Adipose tissue (tissue), 3 donors: ENCODE results near the gene RBMS3. TPM values are rescaled to one million over a fixed set of nuclear protein-coding genes. Genes with fewer than 3 reads are reported as not detected.

Experiments
- H3K27ac ChIP-seq: one replicate; pipeline ENCODE4 v1.5.1; 2013; ENCODE audit warnings: low read depth, low read length
- WGBS, 3 donors: extraction: QIAGEN DNeasy Blood & Tissue Kit; methylation state at CpG; one replicate each; pipeline ENCODE4 v1.1.7; 2013; 5-methylcytosine and 5-hydroxymethylcytosine counted together
- polyA plus RNA-seq, 3 donors: library from polyadenylated mRNA; stranded (reverse); fragments of 200-250 nt; gene quantifications; one replicate each; pipeline ENCODE4 v1.2.3, GENCODE V29; 2013
- donor health status: healthy with polysubstance abuse.
- donor health status: Bipolar disorder and iron deficiency.
- donor health status: healthy.

Gene RBMS3
- polyA plus RNA-seq, 3 donors = 1.4 to 16.2 (median 10.2) TPM

DNA sequence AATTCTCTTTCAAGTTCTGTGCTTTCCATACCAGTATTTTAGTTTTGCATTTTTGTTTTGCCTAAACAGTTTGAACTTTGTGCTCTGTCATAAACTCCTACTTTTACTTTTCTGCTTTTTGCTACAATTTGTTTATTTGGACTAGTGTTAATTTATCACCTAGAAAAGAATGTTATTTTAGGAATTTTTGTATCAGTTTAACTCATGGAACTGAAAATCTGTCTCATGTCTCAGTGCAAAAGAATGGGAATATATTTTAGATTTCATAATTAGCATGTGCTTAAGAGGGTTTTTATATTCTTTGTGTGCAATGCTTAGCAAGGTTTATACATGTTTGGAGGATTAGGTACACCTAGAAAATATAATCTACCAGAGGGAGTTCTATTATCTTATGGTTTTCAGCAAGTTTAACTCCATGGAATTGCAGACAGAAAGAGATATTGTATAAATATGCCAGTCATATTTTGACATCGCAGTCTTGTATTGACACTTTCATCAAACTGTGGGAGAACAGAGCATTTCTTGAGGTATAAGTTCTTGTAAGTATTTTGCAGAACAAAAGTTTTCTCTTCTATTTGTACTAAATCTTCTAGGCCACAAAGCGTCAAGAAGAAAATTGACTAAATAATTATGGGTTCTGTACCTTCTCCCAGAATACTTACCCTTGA lies 409.9 kb downstream of the RBMS3 start:
- WGBS, 3 donors = 91 to 96% (median 93%) methylated on average over 2 of the region's 2 CpGs
- no peak overlapping the region for H3K27ac ChIP-seq

DNA sequence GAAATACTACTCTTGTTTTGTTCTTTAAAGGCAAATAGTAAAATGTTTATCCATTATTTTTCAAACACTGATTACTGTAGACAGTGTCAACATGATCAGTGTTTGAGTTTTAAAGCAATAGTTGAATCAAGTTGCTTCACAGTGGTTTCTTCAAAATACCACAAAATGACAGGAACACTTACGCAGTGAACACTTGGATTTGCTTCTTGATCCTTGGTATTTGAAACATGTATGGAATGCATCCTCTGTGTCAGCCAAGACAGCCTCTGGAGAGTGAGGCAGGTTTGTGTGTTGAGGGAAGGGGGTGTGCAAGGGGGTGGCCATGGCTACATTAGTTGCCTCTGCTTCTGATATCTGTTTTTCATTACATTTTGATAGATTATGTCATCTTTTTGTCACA lies 413.0 kb downstream of the RBMS3 start:
- 47 to 81% (median 47%) methylated on average over 1 of the region's 1 CpG for WGBS, 3 donors
- H3K27ac ChIP-seq = no peak overlapping the region

DNA sequence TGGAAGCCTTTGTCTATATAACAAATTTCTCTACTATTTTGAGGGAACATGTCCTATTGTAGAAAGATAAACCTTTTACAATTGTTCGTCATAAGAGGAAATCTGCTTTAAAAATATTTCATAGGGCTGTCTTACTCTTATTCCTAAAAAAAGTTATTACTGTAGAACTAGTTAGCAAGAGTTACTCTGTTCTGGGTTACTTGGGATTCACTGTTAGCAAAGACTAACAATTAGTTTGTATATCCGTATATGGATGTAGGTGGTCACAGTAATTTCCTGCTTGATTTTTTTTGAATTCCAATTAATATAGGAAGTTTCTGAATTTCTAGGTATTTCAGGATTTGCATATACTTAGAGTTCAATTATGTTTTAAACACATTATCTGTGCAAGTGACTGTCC lies 413.5 kb downstream of the RBMS3 start:
- no peak overlapping the region for H3K27ac ChIP-seq
- WGBS, 3 donors = 72 to 80% (median 72%) methylated on average over 2 of the region's 2 CpGs

DNA sequence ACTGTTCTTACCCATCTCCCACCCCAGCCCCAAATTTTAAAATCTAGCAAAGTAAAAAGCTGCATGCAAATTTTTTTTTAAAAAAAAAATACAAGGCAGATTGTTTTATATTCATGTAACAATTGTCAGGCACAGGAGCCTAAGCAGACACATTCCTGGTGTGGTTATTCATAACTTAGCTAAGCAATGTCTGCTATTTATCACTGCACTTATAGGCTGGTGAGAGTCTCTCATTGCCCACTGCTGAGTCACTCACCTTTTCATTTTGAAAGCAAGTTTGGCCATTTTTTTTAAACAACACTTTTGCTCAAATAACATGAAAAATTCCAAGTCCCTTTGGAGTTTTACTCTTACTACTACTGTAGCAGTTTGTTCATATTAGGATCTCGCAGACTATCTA lies 413.9 kb downstream of the RBMS3 start:
- 68 to 81% (median 73%) methylated on average over 1 of the region's 1 CpG for WGBS, 3 donors
- H3K27ac ChIP-seq = no peak overlapping the region

DNA sequence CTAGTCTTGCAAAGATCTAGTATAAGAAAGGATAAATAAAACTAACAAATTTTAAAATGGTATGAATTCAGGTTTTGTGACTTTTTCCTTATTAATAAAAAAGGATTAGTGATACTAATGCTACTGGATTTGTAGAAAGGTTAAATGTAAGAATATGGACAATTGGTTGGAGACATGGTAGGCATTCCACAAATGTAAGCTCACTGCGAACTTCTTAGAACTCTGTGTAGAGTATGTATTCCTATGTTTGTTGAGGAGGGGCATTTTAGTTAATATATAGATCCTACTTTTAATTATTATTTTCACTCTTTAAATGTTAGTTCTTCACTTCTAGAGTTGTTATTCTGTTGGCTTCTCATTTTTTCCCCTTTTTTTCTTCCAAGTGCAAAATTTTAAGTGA lies 414.3 kb downstream of the RBMS3 start:
- H3K27ac ChIP-seq = no peak overlapping the region
- WGBS, 3 donors = 84 to 89% (median 89%) methylated on average over 1 of the region's 1 CpG

DNA sequence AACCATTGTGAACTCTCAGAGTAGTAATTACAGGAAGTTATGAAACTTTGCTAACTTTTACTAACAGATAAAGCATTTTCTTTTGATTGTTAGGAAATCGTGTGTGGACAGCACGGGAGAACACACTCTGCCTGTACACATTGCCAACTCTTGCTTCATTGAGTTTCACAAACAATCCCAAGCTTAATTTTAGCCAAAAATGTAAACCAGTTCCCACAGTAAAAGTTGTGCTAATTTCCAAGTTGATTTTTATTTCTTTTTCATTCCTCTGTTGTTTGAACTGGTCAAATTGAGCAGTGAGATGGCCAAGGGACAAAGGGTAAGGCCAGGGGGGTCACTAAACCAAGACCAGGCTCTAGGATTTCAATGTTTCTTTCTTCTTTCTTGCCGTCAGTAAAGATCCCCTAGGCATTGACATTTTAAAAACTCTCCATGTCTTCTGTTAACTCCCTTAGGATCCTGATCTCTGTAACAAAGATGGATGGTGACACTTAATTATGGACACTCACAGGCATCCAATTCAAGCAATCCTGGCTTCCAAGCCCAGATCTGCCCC lies 414.9 kb downstream of the RBMS3 start:
- H3K27ac ChIP-seq = no peak overlapping the region
- WGBS, 3 donors = 17 to 37% (median 22%) methylated on average over 3 of the region's 3 CpGs

DNA sequence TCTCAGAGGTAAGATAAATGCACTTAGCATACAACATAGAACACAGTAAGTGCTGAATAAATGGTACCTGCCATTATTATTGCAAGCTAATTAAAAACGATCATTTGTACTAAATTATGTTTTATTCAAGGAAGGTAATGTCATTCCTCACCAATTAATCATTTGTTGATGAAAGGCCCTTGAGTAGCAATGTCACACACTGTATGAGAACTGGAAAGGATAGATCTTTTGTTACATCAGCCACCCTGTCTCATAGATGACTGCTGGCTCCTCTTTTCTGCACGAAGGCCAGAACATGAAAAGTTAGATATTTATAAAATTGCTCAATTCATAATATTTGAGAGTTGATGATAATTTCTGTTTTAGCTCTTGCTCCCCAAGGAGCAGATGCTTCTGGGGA lies 415.4 kb downstream of the RBMS3 start:
- H3K27ac ChIP-seq = no peak overlapping the region
- WGBS, 3 donors = 66 to 74% (median 69%) methylated on average over 2 of the region's 2 CpGs

DNA sequence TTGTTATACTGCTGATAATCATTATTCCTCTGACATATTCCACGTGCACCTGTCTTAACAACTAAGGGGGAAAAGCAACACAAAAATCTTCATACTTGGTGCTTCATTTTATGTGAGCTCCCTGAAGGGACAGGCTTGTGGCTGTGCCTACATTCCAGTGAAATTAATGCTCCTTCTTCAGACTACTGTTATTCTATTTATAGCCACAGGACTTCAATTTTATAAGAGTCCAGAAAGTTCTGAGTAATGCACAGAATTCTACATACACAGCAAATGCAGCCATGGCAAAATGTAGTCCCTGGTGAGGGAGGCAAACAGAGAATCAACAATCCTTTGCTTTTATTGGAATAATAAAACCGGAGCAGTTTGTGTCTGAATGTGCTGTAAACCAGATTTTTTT lies 417.1 kb downstream of the RBMS3 start:
- no peak overlapping the region for H3K27ac ChIP-seq
- WGBS, 3 donors = 74 to 88% (median 82%) methylated on average over 2 of the region's 2 CpGs

DNA sequence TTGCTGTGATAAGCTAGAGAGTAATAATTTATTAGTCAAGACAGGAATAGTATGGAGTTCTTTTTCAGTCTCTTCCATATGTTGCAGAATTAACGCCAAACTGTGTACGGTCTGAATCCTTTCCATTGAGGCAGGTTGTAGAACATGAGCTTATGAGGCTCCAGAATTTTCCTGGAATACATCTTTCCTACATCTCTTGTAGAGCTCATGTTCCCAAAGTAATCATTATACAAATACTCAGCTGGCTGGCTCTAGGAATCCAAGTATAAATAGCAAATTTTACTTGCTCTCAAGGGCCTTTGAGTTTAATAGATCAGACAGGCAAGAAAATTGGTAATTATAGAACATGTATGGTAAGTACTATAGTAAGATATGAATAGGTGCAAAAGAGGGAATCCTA lies 419.4 kb downstream of the RBMS3 start:
- no peak overlapping the region for H3K27ac ChIP-seq
- WGBS, 3 donors = 94 to 99% (median 96%) methylated on average over 2 of the region's 2 CpGs

DNA sequence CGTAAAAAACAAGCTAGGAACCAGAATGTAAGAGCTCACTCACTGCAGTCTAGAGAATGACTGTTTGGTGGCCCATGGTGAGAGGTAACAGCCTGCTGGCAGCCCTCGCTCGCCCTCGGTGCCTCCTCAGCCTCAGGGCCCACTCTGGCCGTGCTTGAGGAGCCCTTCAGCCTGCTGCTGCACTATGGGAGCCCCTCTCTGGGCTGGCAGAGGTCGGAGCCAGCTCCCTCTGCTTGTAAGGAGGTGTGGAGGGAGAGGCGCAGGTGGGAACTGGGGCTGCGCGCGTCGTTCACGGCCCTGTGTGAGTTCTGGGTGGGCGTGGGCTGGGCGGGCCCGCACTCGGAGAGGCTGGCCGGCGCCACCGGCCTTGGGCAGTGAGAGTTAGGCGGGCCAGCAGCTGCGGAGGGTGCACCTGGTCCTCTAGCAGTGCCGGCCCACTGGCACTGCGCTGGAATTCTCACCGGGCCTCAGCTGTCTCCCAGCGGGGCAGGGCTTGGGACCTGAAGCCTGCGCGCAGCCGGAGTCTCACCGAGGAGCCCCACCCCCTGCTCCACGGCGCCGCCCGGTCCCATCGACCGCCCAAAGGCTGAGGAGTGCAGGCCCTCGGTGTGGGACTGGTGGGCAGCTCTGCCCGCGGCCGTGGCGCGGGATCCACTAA lies 420.6 kb downstream of the RBMS3 start:
- 90 to 98% (median 97%) methylated on average over 39 to 41 of the region's 41 CpGs for WGBS, 3 donors
- H3K27ac ChIP-seq = no peak overlapping the region

DNA sequence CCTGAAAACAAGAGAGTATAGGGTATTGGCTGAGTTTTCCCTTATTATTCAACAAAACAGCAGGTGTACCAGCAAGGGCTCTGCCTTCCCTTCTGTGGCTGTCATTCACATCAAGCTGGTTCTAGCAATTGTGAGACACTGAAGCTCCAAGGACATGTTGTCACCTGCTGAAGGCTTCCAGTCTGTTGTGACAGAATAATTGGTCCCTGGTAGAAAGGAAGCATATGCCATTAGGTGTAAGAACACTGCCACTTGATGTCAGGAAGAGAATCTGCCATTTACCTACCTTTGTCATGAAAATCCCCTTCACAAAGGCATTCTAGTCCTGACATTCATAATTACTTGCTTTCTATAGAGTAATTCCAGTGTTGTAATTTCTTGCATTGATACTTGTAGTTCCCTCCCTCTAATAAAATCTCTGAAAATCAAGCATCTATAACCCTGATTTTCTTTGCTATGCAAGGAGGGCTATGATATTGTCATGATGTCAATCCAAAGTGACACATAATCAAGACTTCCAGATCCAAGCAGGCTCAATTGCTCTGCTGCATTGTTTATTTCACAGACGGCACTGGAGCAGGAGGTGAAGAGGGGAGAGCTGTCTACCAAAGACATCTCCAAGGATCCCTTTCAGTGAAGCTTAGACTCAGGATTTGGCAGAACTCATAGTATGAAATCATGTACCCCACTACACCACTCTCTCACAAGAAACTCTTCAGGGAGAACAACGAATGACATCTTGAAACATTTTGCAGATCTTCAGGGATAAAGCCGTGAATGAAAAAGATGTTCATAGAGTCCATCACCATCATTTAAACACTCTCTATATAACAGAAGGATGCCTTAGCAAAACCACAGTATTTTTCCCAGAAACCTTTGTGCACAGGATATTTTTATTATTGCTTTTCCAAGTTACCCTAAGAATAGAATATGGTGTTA lies 425.3 kb downstream of the RBMS3 start:
- 56 to 74% (median 68%) methylated on average over 3 of the region's 3 CpGs for WGBS, 3 donors
- H3K27ac ChIP-seq = no peak overlapping the region

DNA sequence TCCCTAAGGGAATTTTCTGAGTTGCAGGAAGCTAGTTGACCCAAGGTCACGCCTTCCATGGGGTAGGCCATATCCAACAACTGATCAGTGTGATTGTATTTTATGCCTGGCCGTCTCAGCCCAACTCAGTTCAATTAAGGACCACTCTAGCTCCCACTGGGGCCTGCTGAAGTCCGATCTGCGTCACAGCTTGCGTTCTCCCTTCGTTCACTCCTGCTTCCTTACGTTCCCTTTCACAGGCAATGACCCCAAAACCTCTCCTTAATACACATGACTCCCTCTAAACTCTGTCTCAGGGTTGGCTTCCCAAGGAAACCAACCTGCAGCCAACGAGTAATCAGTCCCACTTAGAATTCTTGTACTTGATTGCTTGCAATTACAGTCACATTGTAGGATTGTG lies 428.0 kb downstream of the RBMS3 start:
- WGBS, 3 donors = 74 to 89% (median 83%) methylated on average over 8 of the region's 8 CpGs
- no peak overlapping the region for H3K27ac ChIP-seq

DNA sequence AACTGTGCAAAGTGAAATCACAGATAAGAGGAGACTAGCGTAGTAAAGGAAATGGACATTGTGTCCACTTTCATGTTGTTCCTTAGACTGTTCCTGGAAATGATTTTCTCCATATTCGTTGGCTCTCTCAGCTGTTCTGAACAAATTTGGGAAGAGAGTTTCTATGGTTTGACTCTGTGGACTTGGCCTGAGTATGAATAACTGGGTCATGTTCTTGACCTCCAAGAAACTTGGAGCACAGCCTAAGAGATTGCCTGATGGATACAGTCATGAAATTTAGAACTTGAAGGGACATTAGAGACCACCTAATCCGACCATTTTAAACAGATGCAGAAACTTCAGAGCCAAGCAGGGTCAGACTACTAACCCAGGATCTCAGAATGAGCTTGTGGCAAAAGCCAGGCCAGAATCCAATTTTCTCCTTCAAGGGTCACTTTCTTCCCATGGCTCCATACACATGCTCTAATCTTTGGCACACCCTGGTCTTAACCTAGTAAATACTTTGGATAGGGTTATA lies 430.4 kb downstream of the RBMS3 start:
- 32 to 59% (median 46%) methylated on average over 3 of the region's 3 CpGs for WGBS, 3 donors
- H3K27ac ChIP-seq = no peak overlapping the region

DNA sequence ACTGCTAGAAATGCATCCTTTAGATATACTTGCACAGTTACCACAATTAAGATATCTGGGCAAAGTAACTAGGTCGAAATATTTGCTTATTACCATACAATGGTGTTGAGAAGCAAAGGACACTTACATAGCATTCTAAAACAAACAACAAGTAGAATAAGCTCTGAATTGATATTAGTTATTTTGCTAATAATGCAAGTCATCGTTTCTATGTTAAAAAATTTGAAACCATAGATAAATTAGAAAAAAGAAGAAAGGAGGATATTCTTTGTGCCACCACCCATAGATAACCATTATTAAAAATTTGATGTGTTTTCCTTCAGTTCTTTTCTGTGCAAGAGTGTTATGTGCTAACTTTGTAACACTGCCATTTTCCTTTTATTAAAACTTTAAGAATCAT lies 435.3 kb downstream of the RBMS3 start:
- no peak overlapping the region for H3K27ac ChIP-seq
- WGBS, 3 donors = 75 to 95% (median 91%) methylated on average over 2 of the region's 2 CpGs

DNA sequence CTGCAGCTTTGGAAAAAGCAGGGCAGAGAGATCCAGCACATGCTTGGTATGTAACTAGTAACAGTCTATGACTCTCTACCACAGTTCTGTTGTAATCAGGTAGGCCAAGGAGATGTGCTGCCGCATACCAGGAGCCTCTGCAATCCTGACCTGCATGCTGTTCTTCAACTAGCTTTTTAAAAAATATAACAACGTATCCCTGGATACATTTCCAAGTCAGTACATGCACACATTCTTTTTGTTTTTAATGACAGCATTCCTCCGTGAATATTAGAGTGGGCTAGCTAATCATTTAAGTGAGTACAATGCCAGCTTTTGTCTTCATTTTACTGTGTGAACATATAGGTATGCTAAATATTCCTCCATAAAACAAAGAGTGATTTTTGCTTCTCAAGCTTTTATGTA lies 437.8 kb downstream of the RBMS3 start:
- no peak overlapping the region for H3K27ac ChIP-seq
- 42 to 81% (median 73%) methylated on average over 3 of the region's 3 CpGs for WGBS, 3 donors

DNA sequence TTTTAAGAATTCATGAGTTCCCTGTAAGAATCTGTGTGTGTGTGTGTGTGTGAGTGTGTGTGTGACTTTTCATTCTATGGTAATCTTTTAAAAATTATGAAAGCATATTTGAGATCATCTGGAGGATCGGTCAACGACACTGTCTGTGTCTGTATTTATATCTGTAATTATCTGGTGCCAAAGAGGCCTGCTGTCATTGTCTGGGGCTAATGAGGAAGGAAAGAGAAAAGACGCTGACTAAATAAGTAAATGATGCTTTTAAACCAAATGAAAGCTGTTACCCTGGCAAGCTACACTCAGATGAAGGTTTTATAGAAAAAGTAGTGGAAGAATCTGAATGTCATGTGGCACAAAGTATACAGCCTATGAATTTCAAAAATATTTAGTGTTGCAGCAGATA lies 439.8 kb downstream of the RBMS3 start:
- WGBS, 3 donors = 65 to 73% (median 71%) methylated on average over 3 of the region's 3 CpGs
- H3K27ac ChIP-seq = no peak overlapping the region

DNA sequence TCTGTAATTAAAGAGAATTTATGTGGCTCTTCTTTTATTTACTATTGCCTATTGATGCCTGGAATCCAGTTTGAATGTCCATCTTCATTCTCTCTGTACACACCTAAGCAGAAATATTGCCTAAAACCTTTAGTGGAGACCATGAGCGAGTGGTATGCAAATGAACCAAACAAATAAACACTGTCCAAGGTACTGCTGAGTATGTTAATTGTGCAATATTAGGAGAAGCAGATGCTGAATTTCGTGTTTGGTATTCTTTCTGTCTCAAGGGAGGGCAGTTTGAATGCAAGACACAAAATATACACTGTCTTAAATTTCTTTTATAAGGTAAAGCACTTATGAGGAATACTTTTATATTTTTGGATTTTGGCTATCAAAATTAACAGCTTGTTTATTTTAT lies 440.9 kb downstream of the RBMS3 start:
- no peak overlapping the region for H3K27ac ChIP-seq
- 56 to 74% (median 72%) methylated on average over 2 of the region's 2 CpGs for WGBS, 3 donors

DNA sequence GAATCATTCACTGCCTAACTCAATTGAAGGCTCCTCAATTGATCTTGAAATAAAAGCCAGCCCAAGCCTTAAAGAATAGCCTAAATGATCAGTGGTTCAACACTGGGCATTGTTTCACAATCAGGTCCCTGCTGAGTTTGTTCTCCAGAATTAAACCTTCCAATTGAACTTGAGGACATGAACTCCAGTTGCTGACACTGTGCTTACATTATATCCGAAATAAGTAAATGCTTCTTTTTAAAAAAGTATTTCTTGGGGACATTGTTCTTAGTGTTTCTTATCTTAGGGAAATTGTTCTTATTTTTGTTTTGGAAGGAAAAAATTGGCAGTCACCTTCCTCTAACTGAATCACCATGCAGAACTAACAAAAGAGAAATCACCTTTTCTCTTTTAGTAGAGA lies 450.2 kb downstream of the RBMS3 start:
- WGBS, 3 donors = 49 to 60% (median 59%) methylated on average over 1 of the region's 1 CpG
- H3K27ac ChIP-seq = no peak overlapping the region

DNA sequence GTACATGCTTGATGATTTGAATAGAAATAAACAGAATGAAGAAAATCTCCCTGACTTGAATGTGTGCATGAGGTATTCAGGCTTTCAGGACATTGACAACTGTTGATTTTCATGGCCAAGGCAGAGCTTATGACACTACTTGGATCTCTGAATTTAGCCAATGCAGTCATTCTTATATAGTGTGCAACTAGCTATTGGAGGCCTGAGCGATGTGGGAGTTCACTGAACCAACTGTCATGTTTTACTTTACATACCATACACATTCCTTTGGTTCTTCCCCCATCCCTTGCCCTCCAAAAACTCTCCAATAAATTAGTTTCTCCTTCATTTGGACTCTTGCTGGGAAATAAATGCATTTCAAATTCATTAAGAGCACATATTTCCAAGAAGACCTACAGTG lies 460.4 kb downstream of the RBMS3 start:
- H3K27ac ChIP-seq = no peak overlapping the region

More for the DNA sequence above, 460.4 kb downstream of the RBMS3 start:
- WGBS, 3 donors = 88 to 95% (median 91%) methylated on average over 1 of the region's 1 CpG
